ENCODE results near the gene TMEM165.

Gene TMEM165

GRCh38 chr4:55410431-55410830 is 14.7 kb downstream of the TMEM165 start:
- Histone ChIP-seq H3K9me3 (ENCODE audit: control insufficient read depth, insufficient read depth, low read depth, low read length) (no peaks in the 10 kb centered on the region), H3K36me3 (ENCODE audit: control insufficient read depth in 2 of 2, insufficient read depth in 1 of 2, low read length in 2 of 2) (peaks cover 5 to 44% of the 10 kb centered on the region in 2 experiments; a peak in 2 of 3 replicates)
- CTCF ChIA-PET, result interaction anchor here (0.5 to 0.7 kb wide), 2 partner anchors 16 to 457 kb away, joined by 3 to 4 read pairs; no protein-coding TSS in a partner anchor

GRCh38 chr4:55411621-55412020 is 15.9 kb downstream of the TMEM165 start:
- no peak overlapping the region for H3K27ac ChIP-seq (ENCODE audit: extremely low read depth, low read depth, low read length)
- ChIA-PET POLR2A (no interaction called here), CTCF (no interaction called here)
- H3K4me1 ChIP-seq (ENCODE audit: control insufficient read depth, insufficient read depth, low read length), result 0 out of 2 replicates have a peak, but pooled peaks cover 2% of the 10 kb centered on the region
- TF ChIP-seq SETDB1 (IDR thresholded peaks at IDR 0.05; ENCODE audit: insufficient read length, low read length) (no peak), ZNF433 (tag by site-specific recombination; IDR thresholded peaks at IDR 0.05; ENCODE audit: low read depth) (no peak), ZNF521 (tag by site-specific recombination; IDR thresholded peaks at IDR 0.05) (no peak)
- H3K4me3 ChIP-seq (ENCODE audit: low read depth, low read length), result no peak overlapping the region
- H3K36me3 ChIP-seq (ENCODE audit: control insufficient read depth in 2 of 2, insufficient read depth in 1 of 2, low read length in 2 of 2), result peaks cover 7 to 43% of the 10 kb centered on the region in 2 experiments; a peak in 2 of 3 replicates
- H3K9me3 ChIP-seq (ENCODE audit: control insufficient read depth, insufficient read depth, low read depth, low read length), result no peaks in the 10 kb centered on the region

More at GRCh38 chr4:55410431-55410830, 14.7 kb downstream of the TMEM165 start:
- Histone ChIP-seq H3K4me1 (ENCODE audit: control insufficient read depth, insufficient read depth, low read length) (0 out of 2 replicates have a peak, but pooled peaks cover 2% of the 10 kb centered on the region), H3K4me3 (ENCODE audit: low read depth, low read length) (no peak overlapping the region), H3K27ac (ENCODE audit: extremely low read depth, low read depth, low read length) (no peak overlapping the region)
- POLR2A ChIA-PET, result interaction anchor here (0.7 kb wide), 1 partner anchor 8 kb away, joined by 4 read pairs; no protein-coding TSS in a partner anchor
- TF ChIP-seq ZNF157 (tag by site-specific recombination; IDR thresholded peaks at IDR 0.05) (no peak), ZSCAN5A (tag by site-specific recombination; IDR thresholded peaks at IDR 0.05) (no peak), HOXA7 (CRISPR knock-in tag; IDR thresholded peaks at IDR 0.05; ENCODE audit: borderline replicate concordance) (no peak), ZNF280D (tag by site-specific recombination; IDR thresholded peaks at IDR 0.05) (no peak), ZNF23 (tag by site-specific recombination; IDR thresholded peaks at IDR 0.05; ENCODE audit: borderline replicate concordance) (no peak), ATF2 (tag by site-specific recombination; IDR thresholded peaks at IDR 0.05; ENCODE audit: low read depth) (no peak)

GRCh38 chr4:55416176-55416575 is 20.4 kb downstream of the TMEM165 start:
- no peaks in the 10 kb centered on the region for H3K4me1 ChIP-seq (ENCODE audit: control insufficient read depth, insufficient read depth, low read length)
- H3K36me3 ChIP-seq (ENCODE audit: control insufficient read depth in 2 of 2, insufficient read depth in 1 of 2, low read length in 2 of 2), result peaks cover 5 to 68% of the 10 kb centered on the region in 2 experiments; a peak in 2 of 3 replicates
- H3K9me3 ChIP-seq (ENCODE audit: control insufficient read depth, insufficient read depth, low read depth, low read length), result no peaks in the 10 kb centered on the region
- H3K4me3 ChIP-seq (ENCODE audit: low read depth, low read length), result no peak overlapping the region
- CTCF ChIA-PET, result no interaction called here
- H3K27ac ChIP-seq (ENCODE audit: extremely low read depth, low read depth, low read length), result no peak overlapping the region
- POLR2A ChIA-PET, result no interaction called here
- TF ChIP-seq ZNF341 (tag by site-specific recombination; IDR thresholded peaks at IDR 0.05; ENCODE audit: low read depth) (no peak), ZNF580 (tag by site-specific recombination; IDR thresholded peaks at IDR 0.05) (no peak), ZNF658 (tag by site-specific recombination; IDR thresholded peaks at IDR 0.05) (no peak), ZNF23 (tag by site-specific recombination; IDR thresholded peaks at IDR 0.05; ENCODE audit: borderline replicate concordance) (no peak), PATZ1 (tag by site-specific recombination; IDR thresholded peaks at IDR 0.05) (no peak), ZIC2 (tag by site-specific recombination; IDR thresholded peaks at IDR 0.05) (no peak), ZNF133 (tag by site-specific recombination; IDR thresholded peaks at IDR 0.05) (no peak), ZBTB48 (tag by site-specific recombination; IDR thresholded peaks at IDR 0.05) (no peak), ZSCAN30 (tag by site-specific recombination; IDR thresholded peaks at IDR 0.05) (no peak), ZBTB7A (tag by site-specific recombination; IDR thresholded peaks at IDR 0.05; ENCODE audit: low read depth) (no peak), SP2 (tag by site-specific recombination; IDR thresholded peaks at IDR 0.05) (no peak), ZNF175 (tag by site-specific recombination; IDR thresholded peaks at IDR 0.05) (no peak), ZNF174 (tag by site-specific recombination; IDR thresholded peaks at IDR 0.05) (no peak), ZBTB8A (tag by site-specific recombination; IDR thresholded peaks at IDR 0.05) (no peak), ZNF211 (tag by site-specific recombination; IDR thresholded peaks at IDR 0.05; ENCODE audit: low read depth) (no peak), GLI4 (tag by site-specific recombination; IDR thresholded peaks at IDR 0.05) (no peak), GFI1B (tag by site-specific recombination; IDR thresholded peaks at IDR 0.05) (no peak)

All from HEK293 (cell line).